ENCODE data around the gene STAMBP. TPM values are rescaled to one million over a fixed set of nuclear protein-coding genes. Genes with fewer than 3 reads are reported as not detected.

The STAMBP gene
- total and polyA plus RNA-seq, 9 of the 15 experiments (the other 6 are each of a cell fraction or from before 2014, with no cell fraction given), result 36.9 to 75.2 (median 48.8) TPM

- TF ChIP-seq REST (IDR thresholded peaks at IDR 0.05; ENCODE audit: borderline replicate concordance), result peak; percentile 59; the same call in 1 of the 2 replicates
- TF ChIP-seq REST (CRISPR knock-in tag; IDR thresholded peaks at IDR 0.05; ENCODE audit: low read depth), result no peak
- TF ChIP-seq ZKSCAN1 (IDR thresholded peaks at IDR 0.05; ENCODE audit: low read depth, low read length), result 0 out of 2 replicates have a peak, but pooled peaks have one; percentile 18
- TF ChIP-seq, protein P1, sequence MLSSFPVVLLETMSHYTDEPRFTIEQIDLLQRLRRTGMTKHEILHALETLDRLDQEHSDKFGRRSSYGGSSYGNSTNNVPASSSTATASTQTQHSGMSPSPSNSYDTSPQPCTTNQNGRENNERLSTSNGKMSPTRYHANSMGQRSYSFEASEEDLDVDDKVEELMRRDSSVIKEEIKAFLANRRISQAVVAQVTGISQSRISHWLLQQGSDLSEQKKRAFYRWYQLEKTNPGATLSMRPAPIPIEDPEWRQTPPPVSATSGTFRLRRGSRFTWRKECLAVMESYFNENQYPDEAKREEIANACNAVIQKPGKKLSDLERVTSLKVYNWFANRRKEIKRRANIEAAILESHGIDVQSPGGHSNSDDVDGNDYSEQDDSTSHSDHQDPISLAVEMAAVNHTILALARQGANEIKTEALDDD (IDR thresholded peaks at IDR 0.05), result peak; percentile 92
- 0 out of 2 replicates have a peak, but pooled peaks have one; percentile 34 for TF ChIP-seq SMAD4 (CRISPR knock-in tag; conservative IDR thresholded peaks at IDR 0.05)
- TF ChIP-seq BCL6 (CRISPR knock-in tag; IDR thresholded peaks at IDR 0.05), result no peak
- TF ChIP-seq, protein P2, sequence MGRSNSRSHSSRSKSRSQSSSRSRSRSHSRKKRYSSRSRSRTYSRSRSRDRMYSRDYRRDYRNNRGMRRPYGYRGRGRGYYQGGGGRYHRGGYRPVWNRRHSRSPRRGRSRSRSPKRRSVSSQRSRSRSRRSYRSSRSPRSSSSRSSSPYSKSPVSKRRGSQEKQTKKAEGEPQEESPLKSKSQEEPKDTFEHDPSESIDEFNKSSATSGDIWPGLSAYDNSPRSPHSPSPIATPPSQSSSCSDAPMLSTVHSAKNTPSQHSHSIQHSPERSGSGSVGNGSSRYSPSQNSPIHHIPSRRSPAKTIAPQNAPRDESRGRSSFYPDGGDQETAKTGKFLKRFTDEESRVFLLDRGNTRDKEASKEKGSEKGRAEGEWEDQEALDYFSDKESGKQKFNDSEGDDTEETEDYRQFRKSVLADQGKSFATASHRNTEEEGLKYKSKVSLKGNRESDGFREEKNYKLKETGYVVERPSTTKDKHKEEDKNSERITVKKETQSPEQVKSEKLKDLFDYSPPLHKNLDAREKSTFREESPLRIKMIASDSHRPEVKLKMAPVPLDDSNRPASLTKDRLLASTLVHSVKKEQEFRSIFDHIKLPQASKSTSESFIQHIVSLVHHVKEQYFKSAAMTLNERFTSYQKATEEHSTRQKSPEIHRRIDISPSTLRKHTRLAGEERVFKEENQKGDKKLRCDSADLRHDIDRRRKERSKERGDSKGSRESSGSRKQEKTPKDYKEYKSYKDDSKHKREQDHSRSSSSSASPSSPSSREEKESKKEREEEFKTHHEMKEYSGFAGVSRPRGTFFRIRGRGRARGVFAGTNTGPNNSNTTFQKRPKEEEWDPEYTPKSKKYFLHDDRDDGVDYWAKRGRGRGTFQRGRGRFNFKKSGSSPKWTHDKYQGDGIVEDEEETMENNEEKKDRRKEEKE (IDR thresholded peaks at IDR 0.05; ENCODE audit: borderline replicate concordance in 1 of 2, control insufficient read depth in 1 of 2, low read depth in 2 of 2, low read length in 1 of 2), result no peak
- TF ChIP-seq TRIM28 (IDR thresholded peaks at IDR 0.05), result 0 out of 2 replicates have a peak, but pooled peaks have one; percentile 34
- no peak for TF ChIP-seq ZNF232 (CRISPR knock-in tag; IDR thresholded peaks at IDR 0.05)
- TF ChIP-seq, protein P3, sequence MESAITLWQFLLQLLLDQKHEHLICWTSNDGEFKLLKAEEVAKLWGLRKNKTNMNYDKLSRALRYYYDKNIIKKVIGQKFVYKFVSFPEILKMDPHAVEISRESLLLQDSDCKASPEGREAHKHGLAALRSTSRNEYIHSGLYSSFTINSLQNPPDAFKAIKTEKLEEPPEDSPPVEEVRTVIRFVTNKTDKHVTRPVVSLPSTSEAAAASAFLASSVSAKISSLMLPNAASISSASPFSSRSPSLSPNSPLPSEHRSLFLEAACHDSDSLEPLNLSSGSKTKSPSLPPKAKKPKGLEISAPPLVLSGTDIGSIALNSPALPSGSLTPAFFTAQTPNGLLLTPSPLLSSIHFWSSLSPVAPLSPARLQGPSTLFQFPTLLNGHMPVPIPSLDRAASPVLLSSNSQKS (CRISPR knock-in tag; IDR thresholded peaks at IDR 0.05), result no peak
- TF ChIP-seq CBFA2T3 (IDR thresholded peaks at IDR 0.05), result peak; percentile 55; the same call in 1 of the 2 replicates
- TF ChIP-seq PYGO2 (tag; IDR thresholded peaks at IDR 0.05), result no peak
- peak; percentile 24; the same call in 1 of the 2 replicates for TF ChIP-seq ARID1B (IDR thresholded peaks at IDR 0.05)
- no peak for TF ChIP-seq NELFE (IDR thresholded peaks at IDR 0.05; ENCODE audit: insufficient read depth, insufficient read length)
These were observed 92.1 kb downstream of the STAMBP start (continued) for GRCh38 chr2:73920577-73921545.
